GM18867 (cell line): ENCODE results near the gene PMIS2.
A peak's percentile ranks its signal among the peaks of the same experiment; 100 is the strongest.
"Not testable (repeated sequence)": the region's sequence is repeated elsewhere in the genome, so short reads cannot be mapped to it uniquely, and the experiment has no call there.

ENCODE experiments used
- ATAC-seq: cut with Tn5 transposase; IDR thresholded peaks from one replicate; pipeline ENCODE4 v1.9.1; 2021; ENCODE audit warnings: mild to moderate bottlenecking, moderate library complexity; ENCODE audit not compliant: unreplicated experiment

PMIS2 gene

GRCh38 chr19:35587321-35587720 lies 1.3 kb downstream of the PMIS2 start:
- ATAC-seq, result no peak

DNA sequence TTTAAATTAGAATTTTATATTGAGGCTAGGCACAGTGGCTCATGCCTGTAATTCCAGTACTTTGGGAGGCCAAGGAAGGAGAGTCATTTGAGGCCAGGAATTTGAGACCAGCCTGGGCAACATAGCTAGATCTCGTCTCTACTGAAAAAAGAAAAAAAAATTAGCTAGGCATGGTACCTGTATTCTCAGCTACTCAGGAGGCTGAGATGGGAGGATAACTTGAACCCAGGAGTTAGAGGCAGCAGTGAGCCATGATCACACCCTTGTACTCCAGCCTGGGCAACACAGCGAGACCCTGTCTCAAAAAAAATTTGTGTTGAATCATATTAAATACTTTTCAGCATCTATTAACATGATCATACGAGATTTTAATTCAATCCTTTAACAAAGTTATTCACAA lies 4.9 kb downstream of the PMIS2 start:
- ATAC-seq, result no peak

DNA sequence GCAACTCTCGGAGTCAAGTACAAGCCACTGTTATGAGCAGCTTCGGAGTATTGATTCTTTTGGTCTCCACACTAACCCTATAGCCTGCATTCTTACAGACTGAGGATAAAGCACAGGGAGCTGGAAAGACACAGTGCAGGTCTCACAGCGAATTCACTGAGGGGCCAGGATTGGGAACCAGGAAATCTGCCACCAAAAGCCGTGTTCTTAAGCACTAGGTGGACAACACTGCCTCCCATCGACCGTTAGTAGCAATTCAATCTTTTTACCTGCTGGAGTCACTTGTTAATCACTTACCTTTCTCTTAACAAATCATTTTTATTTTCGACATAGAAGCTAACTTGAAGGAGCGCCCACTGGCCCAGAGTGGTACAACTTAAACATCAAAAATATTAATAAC lies 6.3 kb downstream of the PMIS2 start:
- ATAC-seq, result no peak

DNA sequence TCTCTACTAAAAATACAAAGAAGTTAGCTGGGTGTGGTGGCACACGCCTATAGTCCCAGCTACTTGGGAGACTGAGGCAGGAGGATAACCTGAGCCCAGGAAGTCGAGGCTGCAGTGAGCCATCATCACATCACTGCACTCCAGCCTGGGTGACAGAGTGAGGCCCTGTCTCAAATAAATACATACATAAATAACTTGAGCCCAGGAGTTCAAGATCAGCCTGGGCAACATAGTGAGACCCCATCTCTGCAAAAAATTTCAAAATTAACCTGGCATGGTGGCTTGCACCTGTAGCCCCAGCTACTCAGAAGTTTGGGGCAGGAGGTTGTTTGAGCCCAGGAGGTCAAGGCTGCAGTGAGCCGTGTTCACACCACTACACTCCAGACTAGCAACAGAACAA lies 9.1 kb downstream of the PMIS2 start:
- not testable (repeated sequence) for ATAC-seq

DNA sequence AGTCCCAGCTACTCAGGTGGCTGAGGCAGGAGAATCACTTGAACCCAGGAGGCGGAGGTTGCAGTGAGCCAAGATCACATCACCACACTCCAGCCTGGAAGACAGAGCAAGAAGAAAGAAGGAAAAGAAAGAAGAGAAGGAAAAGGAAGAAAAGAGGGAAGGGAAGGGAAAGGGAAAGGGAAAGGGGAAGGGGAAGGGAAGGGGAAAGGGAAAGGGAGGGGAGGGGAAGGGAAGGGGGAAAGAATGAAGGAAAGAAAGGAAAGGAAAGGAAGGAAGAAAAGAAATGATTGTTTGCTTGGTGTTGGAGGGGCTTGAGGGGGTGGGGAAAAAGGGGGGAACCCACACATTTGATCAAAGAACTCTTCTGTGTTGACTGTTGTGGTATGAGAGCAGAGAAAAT lies 10.0 kb downstream of the PMIS2 start:
- ATAC-seq, result no peak

DNA sequence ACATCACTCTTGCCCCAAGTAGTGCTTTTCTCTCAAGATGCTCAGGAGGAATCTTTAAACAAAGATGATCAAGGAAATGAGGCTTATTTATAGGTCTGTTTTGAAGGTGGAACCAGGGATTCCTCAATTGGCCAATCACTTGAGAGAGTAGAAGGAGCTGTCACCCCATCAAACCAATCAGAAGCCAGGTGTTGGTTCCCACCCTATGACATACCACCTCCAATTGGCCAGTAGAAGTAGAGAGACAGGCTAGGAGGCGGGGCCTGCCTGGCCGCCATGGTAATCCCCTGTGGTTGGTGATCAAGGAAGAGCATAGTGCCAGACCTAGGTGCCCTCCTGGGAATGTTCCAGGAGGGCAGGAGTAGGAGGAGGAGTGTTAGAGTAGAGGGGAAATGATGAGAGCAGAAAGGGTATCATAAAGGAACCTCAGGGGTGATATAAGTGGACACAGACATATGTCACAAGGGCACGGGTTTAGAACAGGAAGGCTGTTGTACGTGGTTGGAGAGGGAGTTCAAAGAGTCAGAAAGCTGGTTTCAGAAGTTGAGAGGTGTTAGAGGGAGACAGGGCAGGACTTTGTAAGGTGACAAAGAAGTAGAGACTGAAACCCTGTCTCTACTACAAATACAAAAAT lies 10.5 kb downstream of the PMIS2 start:
- ATAC-seq, result peak; percentile 88

GRCh38 chr19:35601971-35602370 lies 16.0 kb downstream of the PMIS2 start:
- ATAC-seq, result no peak

- not testable (repeated sequence) for ATAC-seq
Observed at GRCh38 chr19:35604436-35604835, 18.5 kb downstream of the PMIS2 start.

- ATAC-seq, result not testable (repeated sequence)
Observed at GRCh38 chr19:35607170-35607569, 21.2 kb downstream of the PMIS2 start.

- ATAC-seq, result no peak
Observed at GRCh38 chr19:35607661-35608060, 21.7 kb downstream of the PMIS2 start.

- ATAC-seq, result no peak
Observed at GRCh38 chr19:35608251-35608650, 22.3 kb downstream of the PMIS2 start.

DNA sequence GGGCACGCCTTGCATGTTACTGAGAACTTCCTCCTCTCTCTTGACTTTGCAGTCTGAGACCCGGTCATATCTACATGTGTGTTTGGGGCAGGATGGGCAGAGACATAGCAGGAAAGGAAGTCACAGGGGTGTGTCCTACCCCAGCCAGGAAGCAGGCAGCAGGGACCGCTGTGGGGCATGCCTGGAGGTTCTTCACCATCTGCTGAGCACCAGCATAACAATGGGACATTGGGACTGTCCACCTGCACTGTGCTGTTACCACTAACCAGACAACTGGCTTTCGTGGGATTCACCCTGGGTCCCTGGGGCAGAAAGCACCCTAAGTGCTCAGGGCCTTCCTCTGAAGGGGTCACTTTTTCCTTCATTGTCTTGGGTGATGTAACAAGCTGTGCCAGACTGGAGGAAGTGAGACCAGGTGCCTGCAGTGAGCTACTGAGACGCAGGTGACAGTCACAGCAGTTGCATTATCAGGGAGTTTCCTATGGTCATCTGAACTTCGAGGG lies 23.9 kb downstream of the PMIS2 start:
- ATAC-seq, result no peak

GRCh38 chr19:35612224-35612558 lies 26.2 kb downstream of the PMIS2 start:
- peak; percentile 4 for ATAC-seq

- ATAC-seq, result peak; percentile 92
Observed at GRCh38 chr19:35612559-35613321, 26.8 kb downstream of the PMIS2 start, which contains the start of gene HAUS5. Gene HAUS5, plus strand, starts transcription at chr19:35612735. Its CDS starts 60 bp downstream, at chr19:35612795.

GRCh38 chr19:35613574-35613973 lies 27.6 kb downstream of the PMIS2 start:
- no peak for ATAC-seq

DNA sequence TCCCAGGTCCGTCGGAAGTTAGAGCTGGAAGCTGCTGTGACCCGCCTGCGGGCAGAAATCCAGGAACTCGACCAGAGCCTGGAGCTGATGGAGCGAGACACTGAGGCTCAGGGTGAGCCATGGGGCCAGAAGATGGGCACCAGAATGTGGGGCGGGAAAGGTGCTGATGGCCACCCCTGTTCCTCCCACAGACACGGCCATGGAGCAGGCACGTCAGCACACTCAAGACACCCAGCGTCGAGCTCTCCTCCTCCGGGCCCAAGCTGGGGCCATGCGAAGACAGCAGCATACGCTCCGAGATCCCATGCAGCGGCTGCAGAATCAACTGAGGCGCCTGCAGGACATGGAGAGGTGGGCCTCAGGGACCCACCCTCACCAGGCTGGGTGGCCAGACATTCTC lies 29.1 kb downstream of the PMIS2 start:
- ATAC-seq, result no peak

DNA sequence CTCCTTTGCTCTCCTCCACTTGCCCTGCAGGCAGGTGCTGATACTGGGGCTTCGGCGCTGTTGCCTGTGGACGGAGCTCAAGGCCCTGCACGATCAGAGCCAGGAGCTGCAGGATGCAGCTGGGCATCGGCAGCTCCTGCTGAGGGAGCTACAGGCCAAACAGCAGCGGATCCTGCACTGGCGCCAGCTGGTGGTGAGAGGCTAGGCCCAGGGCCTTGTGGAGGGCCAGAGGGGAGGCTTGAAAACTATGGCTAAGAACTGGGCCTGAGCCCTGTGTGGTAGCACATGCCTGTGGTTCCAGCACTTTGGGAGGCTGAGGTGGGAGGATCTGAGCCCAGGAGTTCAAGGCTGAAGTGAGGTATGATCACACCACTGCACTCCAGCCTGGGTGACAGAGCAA lies 32.9 kb downstream of the PMIS2 start:
- ATAC-seq, result no peak

DNA sequence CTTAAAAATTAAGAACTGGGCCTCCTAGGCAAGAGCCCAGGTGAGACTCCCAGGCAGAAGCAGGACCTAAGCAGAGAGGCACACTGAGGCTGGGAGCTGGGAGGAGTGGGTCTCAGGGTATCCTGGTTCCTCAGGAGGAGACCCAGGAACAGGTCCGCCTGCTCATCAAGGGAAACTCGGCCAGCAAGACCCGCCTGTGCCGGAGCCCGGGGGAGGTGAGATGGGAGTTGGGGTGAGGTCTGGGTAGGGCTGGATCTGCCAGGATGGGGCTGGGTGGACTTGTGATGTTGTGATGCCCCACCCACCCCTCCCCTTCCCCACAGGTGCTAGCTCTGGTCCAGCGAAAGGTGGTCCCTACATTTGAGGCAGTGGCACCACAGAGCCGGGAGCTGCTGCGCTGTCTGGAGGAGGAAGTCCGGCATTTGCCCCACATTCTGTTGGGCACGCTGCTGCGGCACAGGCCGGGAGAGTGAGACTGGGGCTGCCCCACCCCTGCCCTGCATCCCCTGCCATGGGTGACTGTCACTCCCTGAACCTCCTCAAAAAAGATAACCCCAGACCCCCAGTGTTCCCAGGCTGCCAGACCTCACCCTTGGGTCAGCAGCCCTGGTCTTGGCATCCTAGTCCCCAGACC lies 33.4 kb downstream of the PMIS2 start:
- ATAC-seq, result no peak

GRCh38 chr19:35620001-35620400 lies 34.0 kb downstream of the PMIS2 start:
- ATAC-seq, result no peak

DNA sequence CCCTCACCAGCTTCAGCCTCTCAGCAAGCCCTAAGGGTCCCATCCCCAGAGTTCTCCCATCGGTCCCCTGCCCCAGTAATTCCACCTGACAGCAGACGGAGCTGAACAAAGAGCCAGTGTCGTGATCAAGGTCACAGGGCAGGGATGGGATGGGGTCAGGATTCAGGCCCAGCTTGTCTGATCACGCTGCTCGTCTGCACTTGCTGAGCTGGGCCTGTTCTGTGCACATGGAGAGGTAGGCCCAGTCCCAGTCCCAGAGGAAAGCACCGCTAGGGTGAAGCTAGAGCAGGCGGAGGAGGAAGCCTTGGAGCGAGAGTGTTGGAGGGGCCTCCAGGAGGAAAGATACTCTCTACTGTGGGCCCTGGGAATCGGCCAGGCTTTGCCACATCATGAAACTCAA lies 35.7 kb downstream of the PMIS2 start:
- no peak for ATAC-seq

DNA sequence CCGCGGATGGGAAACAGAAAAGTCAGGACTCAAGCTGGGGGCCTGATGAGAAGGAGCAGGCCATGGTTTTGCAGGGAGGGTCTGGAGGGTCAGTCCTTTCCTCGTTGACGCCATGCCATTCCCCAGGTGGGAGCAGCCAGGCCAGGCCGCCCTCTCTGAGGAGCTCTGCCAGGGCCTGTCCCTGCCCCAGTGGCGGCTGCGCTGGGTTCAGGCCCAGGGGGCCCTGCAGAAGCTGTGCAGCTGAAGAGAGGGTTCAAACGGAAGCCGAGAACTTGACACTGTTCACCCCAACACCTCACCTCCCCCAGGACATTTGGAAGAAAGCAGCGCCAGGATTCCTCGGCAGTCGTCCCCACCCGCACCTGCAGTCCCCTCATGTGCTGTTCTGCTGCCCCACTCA lies 36.8 kb downstream of the PMIS2 start:
- ATAC-seq, result no peak
